Astrocyte of the spinal cord (primary cell): Measurements from ENCODE around the gene VPS4B.
A peak's percentile ranks its signal among the peaks of the same experiment; 100 is the strongest.

Experiments used
- DNase-seq: peaks from one replicate; pipeline ENCODE4 v3.0.0; 2011; ENCODE audit warnings: low read depth, low spot score
- H3K4me3 ChIP-seq: 2 replicates; pipeline ENCODE4 v1.5.1; 2011; ENCODE audit warnings: low read depth, mild to moderate bottlenecking, low read length, moderate library complexity
- CTCF ChIP-seq: IDR thresholded peaks from 2 replicates; pipeline ENCODE4 v1.5.1; 2012; ENCODE audit warnings: low read depth, mild to moderate bottlenecking, low read length, inconsistent platforms
- in situ Hi-C: cut with HindIII; loops from 2 replicates; pipeline ENCODE4 v1.10.0; 2017; ENCODE audit warnings: low sequenced_read_pairs

VPS4B gene

GRCh38 chr18:63377275-63377980 lies 44.8 kb downstream of the VPS4B start:
- no peak for TF ChIP-seq CTCF
- in situ Hi-C loops = no loop called here
- H3K4me3 ChIP-seq = no peak overlapping the region
- no peak for DNase-seq

GRCh38 chr18:63376538-63376937 lies 45.7 kb downstream of the VPS4B start:
- H3K4me3 ChIP-seq = no peak overlapping the region
- in situ Hi-C loops = no loop called here
- no peak for DNase-seq
- no peak for TF ChIP-seq CTCF

DNA sequence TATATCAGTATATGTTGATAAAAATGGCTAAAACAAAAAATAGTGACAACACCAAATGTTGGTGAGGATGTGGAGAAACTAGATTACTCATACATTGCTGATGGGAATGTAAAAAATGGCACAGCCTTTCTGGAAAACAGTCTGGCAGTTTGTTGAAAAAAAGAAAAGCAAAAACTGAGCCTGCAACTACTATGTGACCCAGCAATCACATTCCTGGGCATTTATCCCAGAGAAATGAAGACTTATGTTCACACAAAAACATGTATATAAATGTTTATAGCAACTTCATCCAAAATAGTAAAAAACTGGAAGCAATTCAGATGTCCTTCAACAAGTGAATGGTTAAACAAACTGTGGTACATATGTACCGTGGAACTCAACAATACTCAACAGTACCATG lies 47.7 kb downstream of the VPS4B start:
- in situ Hi-C loops = no loop called here
- no peak for TF ChIP-seq CTCF
- H3K4me3 ChIP-seq = no peak overlapping the region
- no peak for DNase-seq

- no peak overlapping the region for H3K4me3 ChIP-seq
- no peak for TF ChIP-seq CTCF
- no peak for DNase-seq
- in situ Hi-C loops = no loop called here
Observed at GRCh38 chr18:63373161-63373560, 49.1 kb downstream of the VPS4B start.

GRCh38 chr18:63368611-63369010 lies 53.7 kb downstream of the VPS4B start:
- no peak for DNase-seq
- in situ Hi-C loops = no loop called here
- TF ChIP-seq CTCF = no peak
- no peak overlapping the region for H3K4me3 ChIP-seq

GRCh38 chr18:63367053-63367953 lies 55.0 kb downstream of the VPS4B start, which contains the start of gene KDSR:
Gene KDSR, minus strand, starts transcription at chr18:63367206. Its CDS starts 88 bp downstream, at chr18:63367118.
- peak within 1 kb of the TSS; percentile 74 for H3K4me3 ChIP-seq
- peak; percentile 99 for DNase-seq
- in situ Hi-C loops = no loop called here
- TF ChIP-seq CTCF = no peak
